GM12878 (cell line): ENCODE results near the gene SLC19A1.

Source experiments
- BRCA1 ChIP-seq: IDR thresholded peaks from 2 replicates; pipeline ENCODE4 v1.6.1; 2011; ENCODE audit warnings: low read depth, low read length, improper control_type of control experiment
- CTCF ChIP-seq, 3 experiments: IDR thresholded peaks in 2 of 3; conservative IDR thresholded peaks in 1 of 3; 2 replicates each; pipeline ENCODE4 v1.5.1; 2011; ENCODE audit warnings: low read depth in 3 of 3, low read length in 3 of 3, mild to moderate bottlenecking in 3 of 3, control low read depth in 2 of 3, moderate library complexity in 2 of 3, inconsistent platforms in 1 of 3, mixed read lengths in 1 of 3; ENCODE audit not compliant: control insufficient read depth in 2 of 3, insufficient read depth in 1 of 3; ENCODE audit errors: extremely low read depth in 1 of 3
- GABPA ChIP-seq: IDR thresholded peaks from 2 replicates; pipeline ENCODE4 v1.6.1; 2014; ENCODE audit warnings: antibody characterized with exemption, low read depth, mild to moderate bottlenecking, inconsistent platforms
- HDAC6 ChIP-seq: fragments of 200-600 bp; sonication (generic); IDR thresholded peaks from one replicate; pipeline ENCODE4 v1.8.0; 2017; ENCODE audit warnings: antibody characterized with exemption; ENCODE audit not compliant: unreplicated experiment
- IRF4 ChIP-seq: IDR thresholded peaks from 2 replicates; pipeline ENCODE4 v1.6.1; 2011; ENCODE audit warnings: low read depth, low read length
- POLR2A ChIP-seq: IDR thresholded peaks from 2 replicates; pipeline ENCODE4 v1.6.1; 2011; ENCODE audit warnings: low read depth, mild to moderate bottlenecking, low read length
- POLR2AphosphoS5 ChIP-seq: IDR thresholded peaks from 2 replicates; pipeline ENCODE4 v1.6.1; 2011; ENCODE audit warnings: mild to moderate bottlenecking, low read length, inconsistent platforms
- POU2F2 ChIP-seq: IDR thresholded peaks from 3 replicates; pipeline ENCODE4 v1.6.1; 2011; ENCODE audit warnings: low read depth, mild to moderate bottlenecking, low read length, borderline replicate concordance
- STAT1 ChIP-seq: fragments of 450-650 bp; conservative IDR thresholded peaks from 2 replicates; pipeline ENCODE4 v1.6.1; 2014; ENCODE audit warnings: antibody characterized with exemption, mild to moderate bottlenecking
- TAF1 ChIP-seq: IDR thresholded peaks from 2 replicates; pipeline ENCODE4 v1.6.1; 2011; ENCODE audit warnings: mild to moderate bottlenecking, low read depth, low read length, borderline replicate concordance
- YY1 ChIP-seq: IDR thresholded peaks from 2 replicates; pipeline ENCODE4 v1.6.1; 2011; ENCODE audit warnings: low read depth, mild to moderate bottlenecking, low read length
- ZBTB33 ChIP-seq: fragments of 450-650 bp; IDR thresholded peaks from 2 replicates; pipeline ENCODE4 v1.6.1; 2017; ENCODE audit warnings: mild to moderate bottlenecking
- TF ChIP-seq, protein P1 (sequence below): IDR thresholded peaks from 2 replicates; pipeline ENCODE4 v1.6.1; 2011; ENCODE audit warnings: low read depth, mild to moderate bottlenecking, low read length, moderate library complexity, borderline replicate concordance; ENCODE audit errors: extremely low read depth

- TF ChIP-seq CTCF (IDR thresholded peaks at IDR 0.05 in 2 of 3, conservative IDR thresholded peaks at IDR 0.05 in 1 of 3; ENCODE audit: control insufficient read depth in 2 of 3, extremely low read depth in 1 of 3, insufficient read depth in 1 of 3, low read depth in 3 of 3, low read length in 3 of 3) (no peak), POLR2AphosphoS5 (no peak), BRCA1 (no peak), POLR2A (no peak), TAF1 (no peak), POU2F2 (no peak), IRF4 (no peak), STAT1 (no peak), GABPA (no peak), ZBTB33 (no peak), YY1 (no peak), HDAC6 (no peak)
- TF ChIP-seq, protein P1, sequence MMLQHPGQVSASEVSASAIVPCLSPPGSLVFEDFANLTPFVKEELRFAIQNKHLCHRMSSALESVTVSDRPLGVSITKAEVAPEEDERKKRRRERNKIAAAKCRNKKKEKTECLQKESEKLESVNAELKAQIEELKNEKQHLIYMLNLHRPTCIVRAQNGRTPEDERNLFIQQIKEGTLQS, result no peak
These were observed 37.9 kb upstream of the SLC19A1 start for GRCh38 chr21:45580181-45580575.
